Measurements from ENCODE around the gene RNU6-9.
"Not testable (repeated sequence)": the region's sequence is repeated elsewhere in the genome, so short reads cannot be mapped to it uniquely, and the experiment has no call there.

RNU6-9 gene

DNA sequence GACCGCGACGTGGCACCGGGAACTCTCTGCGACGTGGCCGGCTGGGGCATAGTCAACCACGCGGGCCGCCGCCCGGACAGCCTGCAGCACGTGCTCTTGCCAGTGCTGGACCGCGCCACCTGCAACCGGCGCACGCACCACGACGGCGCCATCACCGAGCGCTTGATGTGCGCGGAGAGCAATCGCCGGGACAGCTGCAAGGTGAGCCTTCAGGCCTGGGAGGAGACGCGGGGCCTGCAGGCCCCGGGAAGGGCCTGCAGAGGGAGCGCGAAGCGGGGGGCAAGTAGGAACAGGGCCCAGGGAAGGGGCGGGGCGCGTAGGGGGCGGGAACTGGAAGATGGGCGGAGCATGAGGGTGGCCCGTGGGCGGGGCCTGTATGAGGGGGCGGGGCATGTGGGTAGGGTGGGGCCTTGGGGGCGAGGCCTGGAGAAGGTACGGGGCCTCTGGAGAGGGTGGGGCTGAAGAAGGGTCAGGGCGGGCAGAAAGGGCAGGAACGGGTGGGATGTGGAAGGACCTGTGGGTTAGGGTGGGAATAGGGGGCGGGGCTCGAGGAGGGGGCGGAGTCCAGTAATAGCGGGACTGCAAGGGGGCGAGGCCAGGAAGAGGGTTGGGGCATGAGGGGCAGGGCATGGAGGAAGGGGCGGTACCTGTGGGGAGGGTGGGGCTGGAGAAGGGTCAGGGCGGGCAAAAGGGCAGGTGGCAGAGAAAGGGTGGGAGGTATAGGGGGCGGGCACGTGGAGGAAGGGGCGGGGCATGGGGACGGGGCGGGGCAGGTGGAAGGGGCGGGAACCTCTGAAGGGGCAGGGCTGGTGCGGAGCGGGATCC lies 31.3 kb upstream of the RNU6-9 start:
- DNase-seq: peak; percentile 77

DNA sequence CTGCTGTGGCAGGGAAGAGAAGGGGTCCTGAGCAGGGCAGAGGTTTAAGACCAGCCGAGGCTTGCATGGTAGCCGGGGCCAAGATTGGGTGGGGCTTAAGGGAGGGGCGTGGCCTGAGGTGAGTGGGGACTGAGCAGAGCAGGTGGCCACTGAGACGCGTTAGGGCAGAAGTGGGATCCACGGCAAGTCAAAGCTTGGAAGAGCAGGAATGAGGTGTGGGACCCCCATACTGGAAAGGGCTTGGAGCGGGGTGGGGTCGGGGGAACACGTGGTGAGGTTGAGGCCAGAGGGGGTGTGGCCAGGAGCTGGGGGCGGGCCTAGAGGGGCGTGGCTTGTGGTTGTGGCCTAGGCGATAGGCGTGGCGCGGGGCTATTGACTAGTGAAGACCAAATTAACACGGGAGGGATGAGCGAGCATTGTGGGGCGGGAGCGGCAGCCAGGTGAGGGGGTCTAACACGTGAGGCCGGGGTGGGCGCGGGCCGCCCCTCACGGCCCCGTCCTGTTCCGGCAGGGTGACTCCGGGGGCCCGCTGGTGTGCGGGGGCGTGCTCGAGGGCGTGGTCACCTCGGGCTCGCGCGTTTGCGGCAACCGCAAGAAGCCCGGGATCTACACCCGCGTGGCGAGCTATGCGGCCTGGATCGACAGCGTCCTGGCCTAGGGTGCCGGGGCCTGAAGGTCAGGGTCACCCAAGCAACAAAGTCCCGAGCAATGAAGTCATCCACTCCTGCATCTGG lies 30.5 kb upstream of the RNU6-9 start:
- DNase-seq: peak; percentile 82
- peak; percentile 33 for ATAC-seq

More for the DNA sequence above, 31.3 kb upstream of the RNU6-9 start:
- ATAC-seq: peak; percentile 38

DNA sequence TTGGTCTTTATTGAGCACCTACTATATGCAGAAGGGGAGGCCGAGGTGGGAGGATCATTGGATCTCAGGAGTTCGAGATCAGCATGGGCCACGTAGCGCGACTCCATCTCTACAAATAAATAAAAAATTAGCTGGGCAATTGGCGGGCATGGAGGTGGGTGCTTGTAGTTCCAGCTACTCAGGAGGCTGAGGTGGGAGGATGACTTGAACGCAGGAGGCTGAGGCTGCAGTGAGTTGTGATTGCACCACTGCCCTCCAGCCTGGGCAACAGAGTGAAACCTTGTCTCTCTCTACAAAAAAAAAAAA lies 30.0 kb upstream of the RNU6-9 start:
- ATAC-seq: no peak
- no peak for DNase-seq

DNA sequence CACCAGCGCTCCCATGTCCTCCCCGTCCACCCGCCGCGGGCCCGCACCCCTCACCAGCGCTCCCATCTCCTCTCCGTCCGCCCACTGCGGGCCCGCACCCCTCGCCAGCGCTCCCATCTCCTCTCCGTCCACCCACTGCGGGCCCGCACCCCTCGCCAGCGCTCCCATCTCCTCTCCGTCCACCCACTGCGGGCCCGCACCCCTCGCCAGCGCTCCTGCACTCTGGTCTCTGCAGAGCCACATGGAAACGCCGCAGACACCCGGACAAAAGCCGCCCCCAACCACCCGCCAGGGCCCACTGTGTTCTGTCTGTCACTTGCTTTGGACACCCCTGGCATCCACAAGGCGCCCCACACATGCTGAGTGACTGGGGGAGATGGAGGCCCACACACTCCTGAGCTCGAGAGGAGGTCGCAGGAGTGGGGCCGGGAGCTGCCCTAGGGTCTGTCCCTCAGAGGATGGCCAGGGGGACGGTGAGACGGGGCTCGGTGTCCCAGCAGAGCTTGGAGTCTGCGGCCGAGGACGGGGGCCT lies 26.4 kb upstream of the RNU6-9 start:
- no peak for DNase-seq
- ATAC-seq: no peak

DNA sequence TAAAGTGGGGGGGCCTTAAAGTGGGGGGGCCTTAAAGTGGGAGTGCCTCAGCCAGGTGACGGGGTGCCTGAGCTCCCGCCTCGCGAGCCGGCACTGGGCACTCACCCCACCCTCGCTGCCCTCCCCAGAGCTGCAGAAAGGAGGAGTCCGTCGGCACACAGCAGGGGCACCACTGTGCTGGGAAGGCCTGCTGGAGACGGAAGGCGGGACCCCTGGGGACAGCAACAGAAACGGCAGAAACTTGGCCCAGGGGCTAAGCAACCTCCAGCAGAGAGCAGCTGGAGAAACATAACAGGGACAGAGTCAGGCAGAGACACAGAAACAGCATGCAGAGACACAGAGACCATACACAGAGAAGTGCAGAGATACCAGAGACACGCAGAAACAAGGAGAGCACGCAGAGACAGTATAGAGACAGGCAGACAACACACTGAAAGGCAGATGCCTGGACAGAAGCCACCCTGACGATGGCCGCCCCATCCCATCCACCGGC lies 25.9 kb upstream of the RNU6-9 start:
- ATAC-seq (no peak), DNase-seq (no peak)

DNA sequence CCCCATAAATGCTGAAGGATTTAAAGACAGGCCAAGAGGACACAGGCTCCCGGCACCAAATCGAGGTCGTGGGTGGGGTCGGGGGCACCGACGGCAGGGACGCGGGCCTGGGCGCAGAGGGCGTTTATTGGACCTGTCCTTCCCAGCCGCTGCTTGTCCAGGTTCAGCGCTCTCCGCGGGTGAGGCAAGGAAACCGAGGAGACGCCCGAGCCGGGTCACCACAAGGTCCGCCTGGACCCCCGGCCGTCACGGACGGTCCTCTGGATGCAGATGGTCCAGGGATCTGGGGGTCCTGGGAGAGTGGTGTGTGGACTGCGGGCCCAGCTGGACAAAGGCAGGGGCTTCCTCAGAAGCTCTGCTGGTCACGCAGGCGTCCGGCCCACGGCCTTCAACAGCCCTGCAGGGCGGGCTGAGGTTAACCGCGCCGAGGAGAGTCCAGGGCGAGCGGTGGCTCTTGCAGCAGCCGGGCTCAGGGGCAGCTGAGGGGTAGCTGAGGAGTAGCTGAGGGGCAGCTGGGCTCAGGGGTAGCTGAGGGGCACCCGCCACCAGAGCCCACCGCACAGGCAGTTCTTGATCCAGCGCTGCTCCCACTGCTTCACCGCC lies 25.3 kb upstream of the RNU6-9 start:
- ATAC-seq: no peak
- no peak for DNase-seq

DNA sequence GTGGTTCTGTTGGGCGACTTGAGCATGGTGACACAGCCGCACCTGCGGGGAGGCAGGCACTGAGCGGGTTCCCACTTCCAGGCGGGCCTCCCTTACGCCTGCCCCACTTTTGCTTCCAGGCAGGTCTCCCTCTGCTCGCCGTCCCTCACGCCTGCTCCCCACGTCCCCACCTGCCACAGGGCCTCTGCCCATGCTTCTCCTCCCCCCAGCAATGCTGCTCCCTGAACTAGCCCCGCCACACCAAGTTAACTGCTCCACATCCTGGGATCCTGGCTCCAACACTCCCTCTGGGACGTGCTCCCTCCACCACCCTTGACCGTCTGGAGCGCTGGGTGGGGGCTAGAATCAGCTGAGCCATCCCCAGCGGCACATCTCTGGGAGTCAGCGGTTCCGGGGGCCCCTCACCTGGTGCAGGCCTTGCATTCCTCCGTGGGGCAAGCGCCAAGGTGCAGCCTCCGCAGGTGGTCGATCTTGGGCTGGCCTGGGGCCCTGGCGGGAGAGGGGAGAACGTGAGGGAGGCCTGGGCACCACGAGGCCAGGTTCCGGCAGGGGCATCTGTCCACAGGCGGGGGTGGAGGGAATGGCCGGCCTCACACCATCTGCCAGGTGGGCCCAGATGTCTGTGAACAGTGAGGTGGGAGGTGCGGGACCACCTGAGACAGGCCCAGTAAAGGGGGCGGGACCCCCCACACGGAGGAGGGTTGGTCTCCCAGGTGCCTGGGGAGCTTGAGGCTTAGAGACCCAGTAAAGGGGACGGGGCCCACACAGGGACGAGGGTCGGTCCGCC lies 24.6 kb upstream of the RNU6-9 start:
- ATAC-seq (no peak), DNase-seq (no peak)

DNA sequence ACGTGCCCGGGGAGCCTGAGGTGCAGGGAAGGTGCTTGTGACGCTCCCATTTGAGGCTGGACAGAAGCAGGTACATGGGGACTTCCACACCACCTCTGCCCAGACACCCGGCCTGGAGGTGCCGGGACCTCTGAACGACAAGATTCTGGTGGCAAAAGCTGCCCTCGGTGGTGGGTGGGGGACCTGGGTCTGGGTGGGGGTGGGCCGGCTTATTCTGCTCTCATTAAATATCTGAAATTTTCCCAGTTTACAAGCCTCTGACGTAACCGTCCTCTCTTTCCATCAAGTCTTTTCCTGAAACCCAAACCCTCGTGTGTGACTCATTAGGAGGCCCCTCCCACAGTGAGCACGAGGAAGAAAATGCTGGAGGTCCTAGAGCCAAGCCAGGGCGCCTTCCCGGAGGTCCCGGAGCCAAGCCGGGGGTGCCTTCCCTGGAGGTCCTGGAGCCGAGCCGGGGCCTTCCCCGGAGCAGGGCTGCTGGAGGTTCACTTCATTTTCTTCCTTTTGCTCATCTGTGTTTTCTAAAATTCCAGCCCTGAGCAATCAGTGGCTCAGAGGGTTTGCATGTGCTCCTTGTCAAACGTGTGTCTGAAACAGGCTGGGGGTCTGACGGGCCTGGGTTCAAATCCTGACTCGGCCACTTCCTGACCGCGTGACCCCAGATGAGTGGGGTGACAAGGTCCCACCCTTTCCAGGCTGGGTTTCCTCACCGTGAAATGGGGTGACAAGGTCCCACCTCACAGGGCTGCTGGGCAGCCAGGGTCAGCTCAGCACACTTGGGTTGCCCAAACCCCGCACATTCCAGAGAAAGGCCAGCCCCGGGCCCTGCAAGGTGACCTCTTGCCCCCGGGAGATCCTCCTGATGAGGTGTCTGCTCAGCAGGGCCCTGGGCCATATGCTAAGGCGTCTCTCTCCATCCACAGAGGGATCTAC lies 23.8 kb upstream of the RNU6-9 start:
- DNase-seq: no peak
- ATAC-seq: no peak

DNA sequence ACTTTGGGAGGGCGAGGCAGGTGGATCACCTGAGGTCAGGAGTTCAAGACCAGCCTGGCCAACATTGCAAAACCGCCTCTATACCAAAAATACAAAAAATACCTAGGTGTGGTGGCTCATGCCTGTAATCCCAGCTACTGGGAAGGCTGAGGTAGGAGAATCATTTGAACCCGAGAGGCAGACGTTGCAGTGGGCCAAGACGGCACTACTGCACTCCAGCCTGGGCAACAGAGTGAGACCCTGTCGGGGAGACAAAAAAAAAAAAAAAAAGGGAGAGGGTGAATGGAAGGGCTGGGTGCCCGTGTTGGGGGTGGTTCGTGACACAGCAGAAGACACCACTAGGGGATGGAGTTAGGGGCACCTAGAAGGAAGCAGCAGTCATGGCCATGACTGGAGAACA lies 23.0 kb upstream of the RNU6-9 start:
- ATAC-seq (no peak), DNase-seq (no peak)

DNA sequence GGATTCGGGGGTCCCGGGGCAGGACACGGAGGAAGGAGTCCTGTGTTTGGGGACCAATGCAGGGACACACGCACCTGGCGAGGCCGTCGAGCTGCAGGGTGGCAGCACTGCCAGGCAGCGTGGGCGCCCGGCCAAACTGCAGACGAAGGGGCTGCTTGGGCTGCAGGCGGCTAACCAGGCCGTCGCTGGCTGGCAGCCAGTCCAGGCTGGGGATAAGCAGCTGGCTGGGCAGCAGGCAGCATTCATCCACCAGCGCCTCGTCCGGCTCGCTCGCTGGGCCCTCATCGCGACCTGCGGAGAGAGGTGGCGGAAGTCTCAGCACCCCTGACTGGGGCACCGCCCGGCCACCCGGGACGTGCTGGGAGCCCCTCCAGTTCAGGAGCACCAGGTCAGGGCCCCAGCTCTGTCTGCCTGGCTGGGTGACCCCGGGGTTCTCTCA lies 22.3 kb upstream of the RNU6-9 start:
- ATAC-seq: no peak
- DNase-seq: no peak

DNA sequence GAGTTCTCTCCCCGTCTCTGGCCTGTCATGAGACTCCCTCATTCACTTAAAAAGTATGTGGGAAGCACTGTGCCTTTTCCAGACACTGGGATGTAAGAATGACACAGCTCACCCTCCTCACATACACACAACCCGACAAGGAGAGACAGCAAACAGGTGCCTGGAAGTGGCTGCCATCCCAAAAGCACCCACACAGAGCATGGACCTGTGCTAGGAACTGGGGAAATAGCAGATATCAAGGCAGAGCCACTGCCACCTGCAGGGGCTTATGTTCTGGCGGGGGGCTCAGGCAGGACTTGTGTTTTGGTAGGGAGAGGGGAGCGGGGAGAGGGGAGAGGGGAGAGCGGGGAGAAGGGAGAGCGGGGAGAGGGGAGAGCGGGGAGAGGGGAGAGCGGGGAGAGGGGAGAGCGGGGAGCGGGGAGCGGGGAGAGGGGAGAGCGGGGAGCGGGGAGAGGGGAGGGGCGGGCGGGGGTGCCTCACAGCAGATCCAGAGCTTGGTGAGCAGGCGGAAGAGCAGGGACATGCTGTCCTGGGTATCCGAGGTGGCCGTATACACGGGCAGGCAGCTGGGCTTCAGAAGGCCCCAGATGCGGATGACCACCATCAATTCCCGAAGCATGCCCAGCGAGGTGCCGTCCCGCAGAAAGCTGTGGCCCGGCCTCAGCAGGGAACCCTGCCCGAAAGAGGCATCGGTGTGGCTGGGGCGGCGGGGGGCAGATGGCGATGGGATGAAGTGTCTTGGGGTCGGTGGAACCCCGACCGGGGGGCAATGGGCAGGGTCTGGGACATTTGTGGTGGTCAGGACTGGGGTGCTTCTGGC lies 21.6 kb upstream of the RNU6-9 start:
- DNase-seq: peak; percentile 23
- no peak for ATAC-seq

DNA sequence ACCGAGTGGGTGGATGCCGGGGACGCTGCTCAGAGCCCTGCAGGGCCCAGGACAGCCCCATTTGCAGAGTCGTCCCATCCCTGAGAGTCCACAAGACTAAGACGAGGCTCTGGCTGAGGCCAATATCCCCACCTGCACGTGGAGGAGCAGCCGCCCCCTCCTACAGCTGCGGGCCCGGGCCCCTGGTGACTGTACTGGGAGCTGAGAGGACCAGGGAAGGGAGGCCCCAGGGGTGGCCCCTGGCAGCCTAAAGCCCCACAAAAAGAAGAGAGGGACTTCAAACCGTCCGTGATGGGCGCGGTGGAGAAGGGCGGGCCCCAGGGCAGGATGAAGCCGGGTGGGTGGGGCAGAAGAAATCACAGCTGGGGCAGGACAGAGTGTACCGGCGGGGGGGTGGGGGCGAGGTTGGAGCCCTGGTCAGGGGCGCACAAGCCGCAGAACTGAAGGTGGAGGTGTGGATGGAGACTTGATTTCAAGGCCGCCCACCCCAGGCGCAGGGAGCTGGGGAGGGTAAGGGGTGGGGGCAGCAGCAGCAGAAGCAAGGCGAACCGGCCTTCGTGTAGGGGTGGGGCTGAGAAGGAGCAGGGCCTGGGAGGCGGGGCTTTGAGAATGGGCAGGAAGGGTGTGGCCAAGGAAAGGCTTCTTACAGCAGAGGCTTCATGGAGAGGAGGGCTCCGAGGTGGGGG lies 20.9 kb upstream of the RNU6-9 start:
- ATAC-seq: peak; percentile 68
- peak; percentile 85 for DNase-seq

DNA sequence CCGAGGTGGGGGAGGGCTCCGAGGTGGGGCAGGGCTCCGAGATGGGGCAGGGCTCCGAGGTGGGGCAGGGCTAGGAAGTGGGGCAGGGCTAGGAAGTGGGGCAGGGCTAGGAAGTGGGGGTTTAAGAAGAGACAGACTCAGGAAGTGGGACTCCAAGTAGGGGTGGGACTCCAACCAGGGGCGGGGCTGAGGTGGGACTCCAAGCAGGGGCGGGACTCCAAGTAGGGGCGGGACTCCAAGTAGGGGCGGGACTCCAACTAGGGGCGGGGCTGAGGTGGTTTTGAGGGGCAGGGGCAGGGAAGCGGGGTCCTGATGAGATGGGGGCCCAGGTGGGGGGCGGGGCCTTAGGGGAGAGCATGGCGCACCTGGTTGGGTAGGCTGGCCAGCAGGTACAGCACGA lies 20.2 kb upstream of the RNU6-9 start:
- peak; percentile 76 for DNase-seq
- peak; percentile 76 for ATAC-seq

DNA sequence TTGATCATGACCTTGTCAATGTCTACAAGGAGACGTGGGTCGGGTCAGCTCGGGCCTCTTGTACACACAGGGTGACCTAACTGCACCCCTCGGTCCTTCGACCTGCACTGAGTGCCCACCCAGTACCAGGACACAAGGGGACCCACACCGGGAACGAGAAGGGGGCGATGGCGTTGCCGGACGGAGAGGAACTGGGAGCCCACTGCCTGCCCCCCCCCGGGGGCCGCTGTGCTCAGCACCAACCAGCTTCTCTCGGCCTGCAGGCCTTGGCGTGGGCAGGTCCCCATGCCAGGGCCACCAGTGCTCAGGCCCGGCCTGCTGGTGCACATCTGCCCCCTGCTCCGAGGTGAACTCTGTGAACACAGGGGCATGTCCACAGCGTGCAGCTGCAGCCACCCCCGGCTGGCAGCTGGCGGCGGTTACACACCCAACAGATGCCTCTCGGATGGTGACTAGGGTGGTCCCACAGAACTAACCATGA lies 19.7 kb upstream of the RNU6-9 start:
- DNase-seq (no peak), ATAC-seq (no peak)

DNA sequence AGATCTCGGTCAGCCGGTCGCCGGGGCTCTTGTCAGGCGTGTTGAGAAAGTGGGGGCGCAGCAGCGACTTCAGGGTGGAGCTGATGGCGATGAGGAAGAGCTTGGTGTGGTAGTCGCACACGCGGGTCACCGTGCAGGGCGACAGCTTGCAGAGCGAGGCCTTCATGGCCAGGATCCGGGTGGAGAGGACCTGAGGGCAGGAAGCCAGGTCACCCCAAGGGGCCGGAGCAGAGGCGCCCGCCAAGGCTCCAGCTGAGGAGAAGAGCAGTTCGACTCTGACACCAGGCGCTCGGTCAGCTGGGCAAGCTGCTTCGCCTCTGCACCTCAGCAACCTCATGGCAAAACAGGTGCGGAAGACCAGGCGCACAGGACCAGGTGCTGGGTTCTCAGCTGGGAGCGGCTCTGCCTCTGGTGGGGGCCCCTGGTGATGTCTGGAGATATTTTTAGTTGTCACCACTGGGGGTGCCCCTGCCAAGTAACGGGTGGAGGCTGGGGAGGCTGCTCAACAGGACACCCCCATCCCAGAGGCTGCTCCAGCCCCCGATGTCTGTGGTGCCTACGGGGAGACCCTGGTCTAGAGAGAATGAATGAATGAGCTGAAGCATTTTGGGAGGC lies 17.9 kb upstream of the RNU6-9 start:
- ATAC-seq: no peak
- no peak for DNase-seq

DNA sequence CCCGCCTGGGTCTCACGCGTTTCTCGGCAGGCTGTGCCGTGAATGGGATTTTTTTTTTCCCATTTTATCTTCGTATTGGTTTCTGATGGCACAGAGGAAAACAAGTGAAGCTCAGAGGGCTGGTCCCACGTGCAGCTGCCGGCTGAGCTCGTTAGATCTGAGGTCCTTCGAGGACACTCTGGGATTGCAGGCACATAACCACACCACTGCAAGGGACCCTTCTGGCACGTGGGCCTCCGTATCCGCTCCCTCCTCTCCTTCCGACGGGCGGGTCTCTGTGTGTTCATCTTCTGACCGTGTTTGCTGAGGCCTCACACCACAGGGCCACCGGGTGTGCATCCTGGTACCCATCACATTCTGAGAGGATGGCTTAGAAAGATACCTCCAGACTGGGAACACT lies 17.2 kb upstream of the RNU6-9 start:
- DNase-seq (no peak), ATAC-seq (no peak)

DNA sequence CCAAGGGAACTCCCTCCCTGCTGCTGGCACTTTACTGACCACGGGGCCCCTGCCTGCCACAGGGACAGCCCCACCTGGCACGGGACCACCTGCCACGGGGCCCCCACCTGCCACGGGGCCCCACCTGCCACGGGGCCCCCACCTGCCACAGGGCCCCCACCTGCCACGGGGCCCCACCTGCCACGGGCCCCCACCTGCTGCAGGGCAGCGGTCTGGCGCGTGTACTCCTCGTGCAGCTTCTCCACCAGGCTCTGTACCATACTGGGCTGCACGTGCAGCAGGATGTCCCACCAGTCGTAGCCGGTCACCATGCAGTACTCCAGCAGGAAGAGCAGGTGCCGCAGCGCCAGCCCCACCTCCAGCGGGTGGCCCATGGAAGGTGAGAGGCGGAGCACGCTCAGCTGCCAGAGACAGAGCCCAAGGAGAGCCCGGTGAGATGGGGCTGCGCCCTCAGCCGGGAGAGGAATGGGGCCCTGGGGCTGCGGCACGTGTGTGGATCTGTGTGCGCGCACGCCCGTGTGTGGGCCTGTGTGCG lies 16.4 kb upstream of the RNU6-9 start:
- no peak for ATAC-seq

DNA sequence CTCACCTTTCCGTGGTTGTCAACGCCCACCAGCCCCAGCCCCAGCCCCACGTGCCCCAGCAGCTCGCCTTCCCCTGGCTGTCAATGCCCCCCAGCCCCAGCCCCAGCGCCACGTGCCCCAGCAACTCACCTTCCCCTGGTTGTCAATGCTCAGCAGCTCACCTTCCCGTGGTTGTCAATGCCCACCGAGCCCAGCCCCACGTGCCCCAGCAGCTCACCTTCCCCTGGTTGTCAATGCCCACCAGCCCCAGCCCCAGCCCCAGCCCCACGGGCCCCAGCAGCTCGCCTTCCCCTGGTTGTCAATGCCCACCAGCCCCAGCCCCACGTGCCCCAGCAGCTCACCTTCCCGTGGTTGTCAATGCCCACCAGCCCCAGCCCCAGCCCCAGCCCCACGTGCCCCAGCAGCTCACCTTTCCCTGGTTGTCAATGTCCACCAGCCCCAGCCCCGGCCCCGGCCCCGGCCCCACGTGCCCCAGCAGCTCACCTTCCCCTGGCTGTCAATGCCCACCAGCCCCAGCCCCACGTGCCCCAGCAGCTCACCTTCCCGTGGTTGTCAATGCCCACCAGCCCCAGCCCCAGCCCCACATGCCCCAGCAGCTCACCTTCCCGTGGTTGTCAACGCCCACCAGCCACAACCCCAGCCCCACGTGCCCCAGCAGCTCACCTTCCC lies 15.2 kb upstream of the RNU6-9 start:
- not testable (repeated sequence) for ATAC-seq, DNase-seq

More for the DNA sequence above, 16.4 kb upstream of the RNU6-9 start:
- no peak for DNase-seq

All from stimulated activated naive CD8-positive, alpha-beta T cell treated with anti-CD3 and anti-CD28 coated beads, Interleukin-15, Interleukin-2, amounts not matched to agents 100 U/mL and 50 U/mL, for 24 hours (primary cell).